ENCODE data around the gene OR4D10. TPM values are rescaled to one million over a fixed set of nuclear protein-coding genes. Genes with fewer than 3 reads are reported as not detected.
"Not testable (repeated sequence)": the region's sequence is repeated elsewhere in the genome, so short reads cannot be mapped to it uniquely, and the experiment has no call there.

The OR4D10 gene
- not detected in 2 replicates for total RNA-seq (2014; rRNA removed; shearing (Covaris generic))

GRCh38 chr11:59473015-59473414 lies at the start of gene OR4D10:
Gene OR4D10, plus strand, starts transcription at chr11:59473315. Its CDS starts 4,115 bp downstream, at chr11:59477430.
- DNase-seq (ENCODE audit: low spot score): no peak
- in situ Hi-C loops (cut with HindIII; ENCODE audit: low sequenced_read_pairs): no loop called here

- DNase-seq (ENCODE audit: low spot score): no peak
- in situ Hi-C loops (cut with HindIII; ENCODE audit: low sequenced_read_pairs): no loop called here
Measured at GRCh38 chr11:59423835-59424234, 49.3 kb upstream of the OR4D10 start.

- no peak for DNase-seq (ENCODE audit: low spot score)
- in situ Hi-C loops (cut with HindIII; ENCODE audit: low sequenced_read_pairs): no loop called here
Measured at GRCh38 chr11:59425131-59425530, 48.0 kb upstream of the OR4D10 start.

GRCh38 chr11:59426361-59427067 lies 46.6 kb upstream of the OR4D10 start, which contains the start of gene OR5A2:
Gene OR5A2, minus strand, starts transcription at chr11:59426413. Its CDS starts 3,460 bp downstream, at chr11:59422953.
- in situ Hi-C loops (cut with HindIII; ENCODE audit: low sequenced_read_pairs): no loop called here

GRCh38 chr11:59427068-59427382 lies 46.1 kb upstream of the OR4D10 start:
- DNase-seq (ENCODE audit: low spot score): no peak
- in situ Hi-C loops (cut with HindIII; ENCODE audit: low sequenced_read_pairs): no loop called here

More at GRCh38 chr11:59426361-59427067, 46.6 kb upstream of the OR4D10 start, which contains the start of gene OR5A2:
- no peak for DNase-seq (ENCODE audit: low spot score)

- DNase-seq (ENCODE audit: low spot score): peak; percentile 12
- in situ Hi-C loops (cut with HindIII; ENCODE audit: low sequenced_read_pairs): no loop called here
Measured at GRCh38 chr11:59429924-59430516, 43.1 kb upstream of the OR4D10 start.

GRCh38 chr11:59436169-59436568 lies 36.9 kb upstream of the OR4D10 start, which contains the start of gene OR5A1:
Gene OR5A1, plus strand, starts transcription at chr11:59436469. Its CDS starts 6,700 bp downstream, at chr11:59443169.
- no peak for DNase-seq (ENCODE audit: low spot score)
- in situ Hi-C loops (cut with HindIII; ENCODE audit: low sequenced_read_pairs): no loop called here

GRCh38 chr11:59437770-59438169 lies 35.3 kb upstream of the OR4D10 start:
- in situ Hi-C loops (cut with HindIII; ENCODE audit: low sequenced_read_pairs): no loop called here
- DNase-seq (ENCODE audit: low spot score): no peak

- DNase-seq (ENCODE audit: low spot score); in situ Hi-C loops (cut with HindIII; ENCODE audit: low sequenced_read_pairs): not testable (repeated sequence)
Measured at GRCh38 chr11:59445624-59446023, 27.5 kb upstream of the OR4D10 start.

GRCh38 chr11:59448484-59448883 lies 24.6 kb upstream of the OR4D10 start:
- in situ Hi-C loops (cut with HindIII; ENCODE audit: low sequenced_read_pairs): no loop called here
- no peak for DNase-seq (ENCODE audit: low spot score)

- no peak for DNase-seq (ENCODE audit: low spot score)
- in situ Hi-C loops (cut with HindIII; ENCODE audit: low sequenced_read_pairs): no loop called here
Measured at GRCh38 chr11:59456661-59457060, 16.5 kb upstream of the OR4D10 start, which contains the start of gene OR4D6. Gene OR4D6, plus strand, starts transcription at chr11:59456961. Its CDS starts 0 bp downstream, at chr11:59456961.

- no peak for DNase-seq (ENCODE audit: low spot score)
- in situ Hi-C loops (cut with HindIII; ENCODE audit: low sequenced_read_pairs): no loop called here
Measured at GRCh38 chr11:59459916-59460315, 13.2 kb upstream of the OR4D10 start.

- DNase-seq (ENCODE audit: low spot score): no peak
- in situ Hi-C loops (cut with HindIII; ENCODE audit: low sequenced_read_pairs): no loop called here
Measured at GRCh38 chr11:59463190-59463641, 9.9 kb upstream of the OR4D10 start.

GRCh38 chr11:59475176-59475575 lies 2.1 kb downstream of the OR4D10 start:
- DNase-seq (ENCODE audit: low spot score): no peak
- in situ Hi-C loops (cut with HindIII; ENCODE audit: low sequenced_read_pairs): no loop called here

GRCh38 chr11:59479906-59480305 lies 6.8 kb downstream of the OR4D10 start:
- in situ Hi-C loops (cut with HindIII; ENCODE audit: low sequenced_read_pairs): no loop called here
- DNase-seq (ENCODE audit: low spot score): no peak

- in situ Hi-C loops (cut with HindIII; ENCODE audit: low sequenced_read_pairs): no loop called here
- DNase-seq (ENCODE audit: low spot score): no peak
Measured at GRCh38 chr11:59480359-59480758, 7.2 kb downstream of the OR4D10 start.

- no peak for DNase-seq (ENCODE audit: low spot score)
- in situ Hi-C loops (cut with HindIII; ENCODE audit: low sequenced_read_pairs): no loop called here
Measured at GRCh38 chr11:59501931-59502330, 28.8 kb downstream of the OR4D10 start.

- DNase-seq (ENCODE audit: low spot score): no peak
- in situ Hi-C loops (cut with HindIII; ENCODE audit: low sequenced_read_pairs): no loop called here
Measured at GRCh38 chr11:59503276-59503675, 30.2 kb downstream of the OR4D10 start, which contains the start of gene OR4D11. Gene OR4D11, plus strand, starts transcription at chr11:59503576. Its CDS starts 0 bp downstream, at chr11:59503576.

- no peak for DNase-seq (ENCODE audit: low spot score)
- in situ Hi-C loops (cut with HindIII; ENCODE audit: low sequenced_read_pairs): no loop called here
Measured at GRCh38 chr11:59510941-59511589, 38.0 kb downstream of the OR4D10 start, which contains the start of gene OR4D9. Gene OR4D9, plus strand, starts transcription at chr11:59511539. Its CDS starts 3,374 bp downstream, at chr11:59514913.

- no peak for DNase-seq (ENCODE audit: low spot score)
- in situ Hi-C loops (cut with HindIII; ENCODE audit: low sequenced_read_pairs): no loop called here
Measured at GRCh38 chr11:59511675-59512074, 38.6 kb downstream of the OR4D10 start.

All from G401 (cell line).